ENCODE results near the gene HOXD9. TPM values are rescaled to one million over a fixed set of nuclear protein-coding genes. Genes with fewer than 3 reads are reported as not detected.

The HOXD9 gene
- polyA plus RNA-seq, 1 of the 3 experiments (the other 2 are of a cell fraction) = 4.8 TPM

GRCh38 chr2:176109192-176109901 lies 13.2 kb upstream of the HOXD9 start:
- H3K36me3 ChIP-seq (replicated peaks in 1 of 2; ENCODE audit: control insufficient read depth in 1 of 2, insufficient read depth in 2 of 2, low read length in 1 of 2) = no peaks in the 10 kb centered on the region
- WGBS (ENCODE audit: low lambda C conversion rate) = 53% methylated on average over 25 of the region's 26 CpGs
- H2AFZ ChIP-seq (ENCODE audit: low read depth) = no peak overlapping the region
- no peak overlapping the region for H3K9ac ChIP-seq
- H3K79me2 ChIP-seq (ENCODE audit: insufficient read depth) = no peaks in the 10 kb centered on the region
- TF ChIP-seq TAF1 (IDR thresholded peaks at IDR 0.05; ENCODE audit: borderline replicate concordance, low read depth, low read length) (no peak), ZBTB33 (IDR thresholded peaks at IDR 0.05; ENCODE audit: borderline replicate concordance, low read depth) (no peak), MXI1 (IDR thresholded peaks at IDR 0.05; ENCODE audit: low read depth, low read length) (no peak), MAX (IDR thresholded peaks at IDR 0.05; ENCODE audit: low read depth) (no peak), PBX3 (IDR thresholded peaks at IDR 0.05) (no peak), SMC3 (IDR thresholded peaks at IDR 0.05; ENCODE audit: low read depth, low read length) (no peak), RAD21 (IDR thresholded peaks at IDR 0.05; ENCODE audit: low read length) (no peak), REST (IDR thresholded peaks at IDR 0.05; ENCODE audit: low read depth, low read length) (no peak), USF2 (IDR thresholded peaks at IDR 0.05; ENCODE audit: borderline replicate concordance, low read depth, low read length) (no peak), ELF1 (IDR thresholded peaks at IDR 0.05) (no peak)
- H3F3A ChIP-seq (replicated peaks; ENCODE audit: insufficient read depth) = peaks cover 6% of the 10 kb centered on the region
- ChIA-PET POLR2A (no interaction called here), CTCF (interaction anchor here (1.1 to 17.7 kb wide), 7 partner anchors 15 to 1639 kb away, joined by 3 to 264 read pairs (median 22); partner anchors contain the start of genes HOXD12, HOXD13 and HOXD9)
- peaks cover 73% of the 10 kb centered on the region for H3K27me3 ChIP-seq (ENCODE audit: insufficient read depth)
- no peaks in the 10 kb centered on the region for H3K9me2 ChIP-seq
- no peaks in the 10 kb centered on the region for H4K20me1 ChIP-seq (ENCODE audit: insufficient read depth)
- H3K4me2 ChIP-seq = no peak overlapping the region
- peaks cover 0 to 11% of the 10 kb centered on the region in 2 experiments; a peak in 2 of 4 replicates for H3K4me1 ChIP-seq (ENCODE audit: control insufficient read depth in 1 of 2, insufficient read depth in 2 of 2, low read depth in 1 of 2, low read length in 1 of 2)
- no peak overlapping the region for H3K4me3 ChIP-seq (ENCODE audit: low read depth in 2 of 2, low read length in 1 of 2)
- no peak overlapping the region for H3K27ac ChIP-seq (ENCODE audit: low read depth in 2 of 2, low read length in 1 of 2)
- DNase-seq = no peak
- no peaks in the 10 kb centered on the region for H3K9me3 ChIP-seq
